Head of caudate nucleus (tissue), 42 donors: ENCODE measurements around the gene ATP8B3.
"Not testable (repeated sequence)": the region's sequence is repeated elsewhere in the genome, so short reads cannot be mapped to it uniquely, and the experiment has no call there.

Experiments used
- DNase-seq, 42 donors: peaks; one replicate each; pipeline versions ENCODE4 v3.0.0 to v3.0.0-alpha.2; 2020 to 2021; ENCODE audit warnings: mixed read lengths in 7 of 42
- intact Hi-C: fragments of 100-400 bp; cut with DNase I; formaldehyde crosslinking; loops from one replicate; pipeline ENCODE4 v1.15.0; 2022

The ATP8B3 gene

GRCh38 chr19:1765232-1765903, 46.7 kb downstream of the ATP8B3 start:
- intact Hi-C loops, result no loop called here
- DNase-seq, result no peak

DNA sequence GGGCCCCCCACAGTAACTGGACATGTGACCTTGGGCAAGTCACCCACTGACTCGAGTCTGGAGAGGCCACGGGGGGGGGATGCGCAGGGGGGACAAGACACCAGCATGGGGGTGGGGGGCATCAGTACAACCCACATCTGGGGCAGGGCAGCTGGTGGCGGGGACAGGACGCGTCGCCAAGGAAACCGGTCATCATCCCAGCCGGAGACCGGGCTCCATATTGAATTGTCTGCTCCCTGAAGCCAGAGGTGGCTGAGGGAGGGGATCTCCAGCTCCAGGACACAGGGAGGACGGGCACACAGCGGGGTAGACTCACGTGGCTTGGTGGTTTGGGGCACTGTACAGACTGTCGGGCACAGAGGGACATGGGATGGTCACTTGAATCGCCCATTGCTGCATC, 47.3 kb downstream of the ATP8B3 start:
- DNase-seq, result no peak
- intact Hi-C loops, result no loop called here

DNA sequence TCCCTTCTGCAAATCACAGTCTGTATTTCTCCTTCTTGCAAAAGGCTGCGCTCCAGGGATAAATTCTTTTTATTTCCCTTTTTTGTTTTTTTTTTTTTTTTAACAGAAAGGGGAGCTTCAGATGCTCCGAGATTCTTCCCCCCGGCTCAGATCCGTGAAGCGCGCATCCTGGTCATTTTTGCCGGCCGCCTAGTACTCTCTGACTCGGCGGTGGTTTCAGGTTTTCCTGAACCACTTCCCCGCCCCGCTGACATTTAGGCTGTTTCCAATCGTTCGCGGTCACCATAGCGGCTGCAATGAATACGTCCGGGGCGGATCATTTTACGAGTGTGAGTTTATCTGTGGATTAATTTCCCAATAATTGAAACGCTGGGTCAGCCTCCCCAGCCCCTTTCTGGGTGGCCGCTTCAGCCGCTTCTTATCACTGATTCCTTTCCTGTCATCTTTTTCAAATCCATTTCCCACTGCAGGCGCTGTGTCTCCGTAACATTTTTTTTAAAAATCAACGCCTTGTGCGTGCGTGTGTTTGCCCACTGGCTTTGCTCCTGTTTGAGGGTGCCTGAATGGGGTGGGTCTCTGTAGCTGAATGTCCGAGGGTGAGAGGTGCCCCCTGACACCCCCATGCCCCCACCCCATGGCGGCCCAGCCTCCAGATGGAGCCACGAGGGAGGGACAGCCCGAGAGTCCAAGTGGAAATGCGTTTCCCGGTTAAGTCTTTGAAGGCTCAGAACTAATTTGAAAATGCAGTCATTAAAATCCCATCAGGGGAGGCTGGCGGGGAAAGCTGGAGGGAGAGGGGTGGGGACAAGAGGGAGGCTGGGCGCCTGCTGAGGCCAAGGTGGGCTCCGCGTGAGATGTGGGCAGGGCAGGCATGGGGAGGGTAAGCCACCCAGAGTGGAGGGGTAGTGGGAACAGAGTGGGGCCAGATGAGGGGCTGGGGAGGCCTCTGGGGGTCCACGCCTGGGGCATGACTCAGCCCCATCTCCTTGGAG, 48.1 kb downstream of the ATP8B3 start:
- DNase-seq, result no peak
- intact Hi-C loops, result no loop called here

DNA sequence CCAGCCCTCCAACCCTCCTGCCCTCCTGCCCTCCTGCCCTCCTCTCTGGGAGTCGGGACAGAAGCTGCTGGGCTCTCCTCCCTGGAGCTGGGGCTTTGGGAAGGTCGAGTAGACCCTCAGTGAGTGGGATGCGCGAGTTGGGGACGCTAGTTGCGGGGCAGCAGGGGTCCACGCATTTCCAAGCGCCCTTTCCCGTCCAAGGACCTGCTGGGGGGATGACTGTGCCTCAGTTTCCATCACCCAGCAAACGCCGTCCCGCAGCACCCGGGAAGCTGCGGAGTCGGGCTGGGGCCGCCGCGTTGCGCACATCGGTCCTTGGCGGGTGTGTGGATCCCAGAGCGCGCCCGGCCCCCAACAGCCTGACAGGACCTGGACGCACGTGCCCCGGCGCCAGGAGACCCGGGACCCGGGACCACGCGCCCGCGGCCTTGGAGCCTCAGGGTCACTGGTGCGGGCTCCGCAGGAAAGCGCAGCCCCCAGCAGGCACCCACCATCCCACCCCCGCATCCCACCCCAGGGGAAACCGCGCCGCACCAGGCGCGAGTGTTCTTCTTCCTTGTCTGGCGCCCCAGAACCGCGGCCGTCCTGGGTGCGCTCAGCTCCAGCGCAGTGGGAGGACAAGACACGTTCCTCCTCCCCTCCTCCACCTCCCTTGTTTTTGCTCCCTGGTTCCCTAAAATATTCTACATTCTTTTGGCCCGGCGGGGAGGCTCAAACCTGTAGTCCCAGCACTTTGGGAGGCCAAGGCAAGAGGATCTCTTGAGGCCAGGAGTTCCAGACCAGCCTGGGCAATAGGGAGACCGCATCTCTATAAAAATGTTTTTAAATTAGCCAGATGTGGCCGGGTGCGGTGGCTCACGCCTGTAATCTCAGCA, 49.6 kb downstream of the ATP8B3 start:
- no peak for DNase-seq
- intact Hi-C loops, result no loop called here

DNA sequence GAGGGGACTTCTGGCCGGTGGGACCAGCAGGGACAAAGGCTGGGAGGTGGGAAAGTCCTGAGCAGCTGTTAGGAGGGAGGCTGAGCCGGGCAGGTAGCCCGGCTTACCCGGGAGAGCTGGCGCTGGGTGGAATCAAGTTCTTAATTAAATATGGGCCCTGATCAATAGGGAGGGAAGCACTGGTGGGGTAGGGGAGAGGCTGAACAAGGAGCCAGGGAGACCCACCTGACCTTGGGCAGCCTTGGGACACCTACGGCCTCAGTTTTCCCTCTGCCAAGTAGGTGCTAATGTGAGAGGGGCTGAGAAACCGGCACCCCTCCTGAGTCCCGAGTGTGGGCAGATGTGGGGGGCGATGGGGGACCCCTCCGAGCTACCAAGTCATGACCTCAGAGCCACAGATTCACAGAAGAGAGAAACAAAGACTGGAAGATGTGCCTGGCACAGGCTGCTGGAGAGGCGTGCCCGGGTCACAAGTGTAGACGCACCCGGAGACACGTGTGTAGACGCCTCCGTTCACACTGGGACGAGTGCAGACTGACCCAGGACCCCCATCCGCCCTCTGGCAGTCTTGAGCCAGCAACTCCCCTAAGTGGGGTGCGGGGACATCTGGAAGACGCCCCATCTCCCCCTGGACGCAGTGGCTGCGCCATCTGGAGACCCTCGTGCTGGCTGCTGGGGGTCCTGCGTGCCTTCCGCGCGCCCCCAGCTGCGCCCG, 50.4 kb downstream of the ATP8B3 start:
- DNase-seq, result no peak
- intact Hi-C loops, result no loop called here

- intact Hi-C loops, DNase-seq: not testable (repeated sequence)
Measured at GRCh38 chr19:1760786-1761527, 51.1 kb downstream of the ATP8B3 start.

DNA sequence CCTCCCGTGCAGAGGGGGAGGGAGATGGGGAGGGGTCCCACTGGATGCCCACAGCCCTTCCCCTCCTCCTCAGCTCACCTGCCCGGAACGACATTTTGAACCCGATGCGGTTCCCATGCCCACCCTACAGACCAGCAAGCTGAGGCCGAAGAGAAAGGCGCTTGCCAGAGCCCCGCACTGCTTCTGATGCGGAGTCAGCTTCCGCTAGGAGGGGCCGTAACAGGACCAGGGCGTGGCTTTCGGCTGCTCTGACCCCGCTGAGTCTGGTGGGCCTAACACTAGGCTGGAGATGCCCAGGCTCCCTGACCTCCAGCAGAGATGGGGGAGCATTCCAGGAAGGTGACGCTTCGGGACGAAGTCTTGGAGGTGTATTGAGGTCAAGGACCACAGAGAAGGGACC, 52.1 kb downstream of the ATP8B3 start:
- intact Hi-C loops, result no loop called here
- DNase-seq, result no peak

- no peak for DNase-seq
- intact Hi-C loops, result no loop called here
Measured at GRCh38 chr19:1758959-1759903, 52.8 kb downstream of the ATP8B3 start.

GRCh38 chr19:1758231-1758577, 53.9 kb downstream of the ATP8B3 start:
- intact Hi-C loops, result no loop called here
- no peak for DNase-seq

DNA sequence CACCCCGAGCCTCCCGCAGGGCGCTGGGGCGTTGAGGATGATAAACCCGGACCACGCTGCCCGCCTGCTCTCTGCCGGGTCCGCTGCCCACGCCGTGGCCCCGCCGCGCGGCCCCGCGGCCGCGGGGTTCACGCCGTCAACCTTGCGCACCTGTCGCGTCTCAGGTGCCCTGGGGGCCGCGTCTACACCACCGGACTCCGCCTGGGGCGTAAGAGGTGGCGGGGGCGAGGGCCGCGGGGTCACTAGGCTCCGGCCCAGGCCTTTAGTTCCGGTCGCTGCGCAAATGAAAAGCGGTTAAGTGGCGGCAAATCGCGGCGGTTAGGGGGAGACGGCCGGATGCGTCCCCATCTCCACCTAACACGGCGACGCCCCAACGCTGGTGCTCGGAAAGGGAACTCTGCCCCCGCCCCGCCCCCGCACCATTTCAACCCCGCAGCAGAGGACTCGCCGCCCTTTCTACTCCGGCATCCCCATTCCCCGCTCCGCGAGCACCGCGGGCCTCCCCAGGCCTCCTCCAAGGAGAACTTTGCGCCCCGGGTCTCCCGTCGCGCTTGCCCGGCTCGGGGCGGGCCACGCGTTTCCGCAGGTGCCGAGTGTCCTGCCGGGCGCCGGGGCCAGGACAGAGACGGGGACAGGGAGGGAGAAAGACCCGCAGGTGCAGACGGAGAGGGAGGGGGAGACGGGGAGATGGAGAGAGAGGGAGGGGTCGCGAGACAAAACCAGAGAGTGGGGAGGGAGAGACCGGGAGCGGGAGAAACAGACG, 54.4 kb downstream of the ATP8B3 start:
- intact Hi-C loops, result no loop called here
- DNase-seq, result no peak

- intact Hi-C loops, result no loop called here
- no peak for DNase-seq
Measured at GRCh38 chr19:1756705-1757465, 55.2 kb downstream of the ATP8B3 start.

DNA sequence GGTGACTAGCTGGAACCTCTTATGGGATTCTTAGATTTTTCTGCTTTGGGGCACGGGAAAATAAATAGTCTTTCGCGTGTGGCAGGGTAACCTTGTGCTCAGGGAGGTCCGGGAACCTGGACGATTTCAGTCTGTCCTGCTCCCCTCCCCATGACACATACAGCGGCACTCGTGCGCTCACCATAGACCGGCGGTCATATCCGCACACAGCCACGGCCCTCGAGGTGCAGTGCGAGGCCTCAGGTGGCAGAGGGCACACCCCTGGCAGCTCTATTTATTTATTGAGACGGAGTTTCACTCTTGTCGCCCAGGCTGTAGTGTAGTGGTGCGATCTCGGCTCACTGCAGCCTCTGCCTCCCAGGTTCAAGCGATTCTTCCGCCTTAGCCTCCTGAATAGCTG, 55.8 kb downstream of the ATP8B3 start:
- intact Hi-C loops, result no loop called here
- no peak for DNase-seq

DNA sequence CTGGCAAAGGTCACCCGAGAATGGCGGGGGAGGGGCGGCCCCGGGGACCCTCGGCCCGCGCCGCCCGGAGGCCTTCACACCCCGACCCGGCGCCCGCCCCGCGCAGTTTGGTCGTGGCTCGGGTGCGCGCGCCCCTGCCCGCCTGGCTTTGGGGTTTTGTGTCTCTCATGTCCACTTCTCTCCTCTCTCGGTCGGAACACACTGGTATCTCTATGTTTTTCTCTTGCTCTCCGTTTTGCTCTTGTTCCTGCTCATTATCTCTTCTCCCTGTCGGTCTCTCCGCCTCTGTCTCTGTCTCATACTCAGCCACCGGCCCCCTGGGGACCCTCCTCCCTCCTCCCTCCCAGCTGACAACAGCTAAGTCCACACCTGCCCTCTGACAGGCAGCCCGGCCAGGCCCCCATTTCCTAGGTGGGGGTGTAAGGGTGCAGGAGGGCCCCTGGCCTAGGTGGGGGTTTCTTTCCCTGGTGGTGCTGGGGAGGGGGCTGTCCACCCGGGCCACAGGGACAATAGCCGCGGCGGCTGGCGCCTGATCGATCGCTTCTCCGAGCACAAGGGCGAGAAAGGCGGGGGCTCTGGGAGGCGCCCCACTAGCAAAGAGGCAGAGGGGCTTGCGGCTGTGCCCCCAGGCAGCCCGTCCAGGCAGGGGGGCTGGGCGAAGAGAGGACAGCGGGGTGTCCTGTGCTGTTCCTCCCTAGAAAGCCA, 56.5 kb downstream of the ATP8B3 start:
- intact Hi-C loops, result no loop called here
- no peak for DNase-seq

DNA sequence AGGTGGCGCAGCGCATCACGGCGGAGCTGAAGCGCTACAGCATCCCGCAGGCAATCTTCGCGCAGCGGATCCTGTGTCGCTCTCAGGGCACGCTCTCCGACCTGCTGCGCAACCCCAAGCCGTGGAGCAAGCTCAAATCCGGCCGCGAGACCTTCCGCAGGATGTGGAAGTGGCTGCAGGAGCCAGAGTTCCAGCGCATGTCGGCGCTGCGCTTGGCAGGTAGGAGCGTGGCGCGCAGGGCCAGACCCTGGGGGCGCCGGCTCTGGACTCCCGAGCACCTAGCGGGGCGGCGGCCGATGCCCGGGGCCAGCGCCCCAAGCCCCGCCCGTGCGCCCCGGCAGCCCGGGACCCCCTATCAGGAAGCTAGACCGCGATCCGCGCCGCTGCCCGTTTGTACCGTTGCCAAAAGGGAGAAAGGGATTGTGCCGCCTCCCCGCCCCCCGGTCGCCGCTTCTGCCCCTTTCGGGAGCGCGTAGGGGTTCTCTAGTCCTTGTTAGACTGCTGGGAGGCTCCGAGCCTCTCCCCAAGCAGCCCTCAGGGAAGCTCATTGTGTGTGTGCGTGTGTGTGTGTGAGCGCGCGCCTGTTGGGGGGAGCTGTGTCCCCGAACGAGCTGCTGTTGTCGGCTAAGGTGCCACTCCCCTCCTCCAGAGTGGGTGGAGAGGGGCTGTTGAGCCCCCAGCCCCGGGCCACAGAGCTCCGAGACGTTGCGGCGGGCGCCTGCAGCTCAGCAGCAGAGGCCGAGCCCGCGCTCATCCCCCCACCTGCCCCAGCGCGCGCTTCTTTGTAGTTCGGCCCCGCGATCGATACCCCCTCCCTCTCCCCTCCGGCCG, 57.2 kb downstream of the ATP8B3 start:
- peak in 1 of 42 donors; percentile 26 for DNase-seq

More for the DNA sequence above, 57.2 kb downstream of the ATP8B3 start:
- intact Hi-C loops, result no loop called here
